GM21367 (cell line): ENCODE data around the gene FBXW2.
"Not testable (repeated sequence)": the region's sequence is repeated elsewhere in the genome, so short reads cannot be mapped to it uniquely, and the experiment has no call there.

ENCODE experiments used
- ATAC-seq: cut with Tn5 transposase; IDR thresholded peaks from one replicate; pipeline ENCODE4 v1.9.1; 2021; ENCODE audit not compliant: unreplicated experiment

The FBXW2 gene, protein sequence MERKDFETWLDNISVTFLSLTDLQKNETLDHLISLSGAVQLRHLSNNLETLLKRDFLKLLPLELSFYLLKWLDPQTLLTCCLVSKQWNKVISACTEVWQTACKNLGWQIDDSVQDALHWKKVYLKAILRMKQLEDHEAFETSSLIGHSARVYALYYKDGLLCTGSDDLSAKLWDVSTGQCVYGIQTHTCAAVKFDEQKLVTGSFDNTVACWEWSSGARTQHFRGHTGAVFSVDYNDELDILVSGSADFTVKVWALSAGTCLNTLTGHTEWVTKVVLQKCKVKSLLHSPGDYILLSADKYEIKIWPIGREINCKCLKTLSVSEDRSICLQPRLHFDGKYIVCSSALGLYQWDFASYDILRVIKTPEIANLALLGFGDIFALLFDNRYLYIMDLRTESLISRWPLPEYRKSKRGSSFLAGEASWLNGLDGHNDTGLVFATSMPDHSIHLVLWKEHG

DNA sequence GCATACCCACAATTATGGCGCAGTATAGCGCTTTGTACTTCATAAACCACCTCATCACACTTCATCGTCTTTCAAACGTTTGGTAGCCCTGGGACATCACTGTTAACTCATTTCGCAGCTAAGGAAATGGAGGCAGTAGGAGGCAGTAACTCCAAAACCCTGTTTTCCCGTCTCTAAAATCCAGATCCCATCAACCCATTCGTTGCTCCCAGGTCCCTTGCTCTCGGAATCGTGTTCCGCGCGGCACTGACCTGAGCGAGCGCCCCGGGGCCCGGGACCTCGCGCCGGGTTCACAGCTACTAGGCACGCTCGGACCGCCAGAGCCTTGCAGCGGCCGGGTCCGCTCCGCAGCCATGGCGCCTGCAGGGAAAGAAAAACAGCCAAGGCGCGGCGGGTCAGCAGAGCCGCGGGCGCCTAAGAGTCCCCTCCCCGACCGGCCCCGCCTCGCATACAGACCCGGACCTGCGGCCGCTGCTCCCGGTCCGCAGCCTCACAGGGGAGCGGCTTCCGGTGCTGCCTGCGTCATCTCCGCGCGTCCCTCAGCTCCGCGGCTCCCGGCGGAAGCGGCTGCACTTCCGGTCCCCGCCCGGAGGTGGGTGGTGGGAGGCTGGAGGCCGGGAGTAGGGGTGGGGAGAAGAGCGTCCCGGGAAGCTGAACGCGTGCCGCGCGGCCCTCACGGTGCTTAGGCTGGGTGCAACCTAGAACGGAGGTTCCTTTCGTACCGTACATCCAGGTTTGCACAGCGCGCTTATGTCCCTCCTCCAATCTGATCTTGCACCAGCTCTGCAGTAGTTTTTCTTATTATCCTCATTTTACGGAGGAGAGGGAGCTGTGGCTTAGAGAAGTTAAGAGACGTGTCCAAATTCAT, at the start of gene FBXW2:
Gene FBXW2 (minus strand): TSS at position 519 of the 868 bp plus-strand sequence. CDS start 5,158 bp downstream, outside the sequence.
- ATAC-seq: peak; percentile 87

DNA sequence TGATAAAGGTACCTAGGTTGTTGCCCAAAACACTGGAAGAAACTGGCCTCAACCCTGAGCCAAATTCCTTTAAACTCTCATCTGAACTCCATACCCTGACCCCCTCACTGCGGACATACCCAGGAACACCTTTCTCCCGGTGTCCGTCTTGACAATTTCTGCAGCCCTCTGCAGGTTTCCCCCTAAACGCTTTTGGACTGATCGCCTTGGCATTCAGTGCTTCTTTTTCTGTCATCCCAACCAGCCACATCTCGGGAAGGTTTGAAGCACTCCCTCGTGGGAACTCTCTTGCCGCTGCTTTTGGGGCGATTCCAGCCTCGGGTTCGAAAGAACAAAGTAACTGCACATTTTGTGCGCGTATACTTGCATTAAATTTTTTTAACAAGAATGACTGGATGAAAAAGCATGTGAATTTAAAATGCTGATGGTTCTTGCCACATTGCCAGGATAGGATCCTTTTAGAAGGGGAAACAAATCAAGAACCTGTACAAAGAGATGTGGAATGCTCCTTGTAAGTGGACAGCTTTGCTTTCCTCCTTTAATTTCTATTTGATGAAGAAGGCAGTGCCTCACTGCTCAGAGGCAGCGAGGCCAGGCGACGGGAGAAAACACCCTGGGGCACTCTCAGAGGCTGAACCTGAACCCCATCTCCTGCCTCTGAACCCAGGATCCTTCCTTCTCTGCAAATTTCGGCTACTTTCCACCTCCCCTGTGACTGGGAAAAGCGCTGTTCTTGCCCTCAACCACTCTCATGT, 48.9 kb upstream of the FBXW2 start:
- no peak for ATAC-seq

DNA sequence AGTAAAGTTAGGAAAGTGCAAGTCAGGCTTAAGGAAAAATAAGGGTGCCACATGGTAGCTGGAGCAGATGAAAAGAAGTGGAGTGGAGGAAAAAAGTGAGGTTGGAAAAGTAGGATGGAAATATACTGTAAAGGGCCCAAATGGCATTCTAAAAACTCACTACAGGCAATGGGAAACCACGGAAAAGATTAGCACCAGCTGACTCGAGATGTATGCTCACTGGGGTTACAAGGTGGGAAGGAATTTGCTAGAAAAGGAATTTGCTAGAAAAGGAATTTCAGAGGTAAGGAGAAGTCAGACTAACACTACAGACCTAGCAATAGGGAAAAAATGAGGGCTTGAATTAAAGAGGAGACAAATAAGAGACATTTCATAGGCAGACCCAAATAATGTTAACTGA, 45.9 kb upstream of the FBXW2 start:
- no peak for ATAC-seq

DNA sequence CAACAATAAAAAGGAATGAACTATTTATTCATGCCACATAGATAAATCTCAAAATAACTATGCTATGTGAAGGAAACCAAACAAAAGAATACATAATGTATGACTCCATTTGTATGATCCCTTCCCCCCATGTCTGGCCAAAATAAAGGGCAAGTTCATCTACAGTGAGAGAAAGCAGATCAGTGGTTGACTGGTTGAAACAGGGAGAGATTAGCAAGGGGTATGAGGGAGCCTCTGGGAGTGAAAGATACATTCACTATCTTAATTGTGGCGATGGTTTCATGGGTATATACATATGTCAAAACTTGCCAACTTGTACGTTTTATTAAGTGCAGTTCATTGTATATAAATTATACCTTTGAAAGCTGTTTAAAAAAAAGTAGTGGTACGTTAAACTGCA, 44.7 kb upstream of the FBXW2 start:
- ATAC-seq: no peak

DNA sequence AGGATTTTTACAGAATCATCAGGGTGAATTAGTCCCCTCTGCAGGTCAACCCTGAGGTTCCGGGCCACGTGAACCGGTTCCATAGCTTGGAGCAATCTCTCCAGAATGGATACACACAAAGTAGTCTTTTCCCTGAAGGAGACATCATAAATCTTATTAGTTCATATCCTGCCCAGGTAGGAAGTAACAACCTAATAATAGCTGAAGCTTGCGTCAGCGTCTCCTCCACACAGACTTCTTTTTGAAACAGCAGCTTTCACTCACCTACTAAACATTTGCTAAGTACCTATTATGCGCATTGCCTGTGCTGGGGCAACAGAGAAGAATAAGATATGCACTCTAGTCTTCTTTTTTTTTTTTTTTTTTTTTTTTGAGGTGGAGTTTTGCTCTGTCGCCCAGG, 40.1 kb upstream of the FBXW2 start:
- no peak for ATAC-seq

DNA sequence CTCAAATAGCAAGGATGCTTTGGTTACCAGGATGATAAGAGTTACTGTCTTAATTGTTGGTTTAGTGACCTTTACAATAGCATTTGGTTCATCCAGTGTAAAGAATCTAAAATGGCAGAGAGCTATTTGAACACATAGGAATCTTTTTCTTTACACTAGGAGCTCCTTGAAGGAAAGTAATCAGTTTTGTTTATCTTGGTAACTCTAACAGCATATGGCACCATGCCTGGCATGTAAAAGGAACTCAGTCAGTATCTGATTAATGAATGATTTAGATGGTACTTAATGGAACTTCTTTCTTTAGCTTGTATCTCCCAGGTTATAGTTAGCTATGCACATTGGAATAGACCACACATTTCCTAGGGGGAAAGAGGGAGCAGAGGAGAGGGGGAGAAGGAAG, 39.6 kb upstream of the FBXW2 start:
- ATAC-seq: no peak

DNA sequence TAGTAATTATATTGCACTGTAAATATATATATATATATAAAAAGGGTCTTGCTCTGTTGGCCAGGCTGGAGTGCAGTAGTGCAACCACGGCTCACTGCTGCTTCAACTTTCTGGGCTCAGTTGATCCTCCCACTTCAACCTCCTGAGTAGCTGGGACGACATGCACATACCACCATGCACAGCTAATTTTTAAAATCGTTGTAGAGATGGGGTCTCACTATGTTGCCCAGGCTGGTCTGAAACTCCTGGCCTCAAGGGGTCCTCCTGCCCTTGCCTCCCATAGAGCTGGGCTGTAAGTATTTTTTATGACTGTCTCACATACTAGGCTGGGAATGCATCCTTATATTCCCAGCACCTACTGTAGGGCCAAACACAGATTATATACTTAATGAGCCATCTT, 37.6 kb upstream of the FBXW2 start:
- ATAC-seq: no peak

DNA sequence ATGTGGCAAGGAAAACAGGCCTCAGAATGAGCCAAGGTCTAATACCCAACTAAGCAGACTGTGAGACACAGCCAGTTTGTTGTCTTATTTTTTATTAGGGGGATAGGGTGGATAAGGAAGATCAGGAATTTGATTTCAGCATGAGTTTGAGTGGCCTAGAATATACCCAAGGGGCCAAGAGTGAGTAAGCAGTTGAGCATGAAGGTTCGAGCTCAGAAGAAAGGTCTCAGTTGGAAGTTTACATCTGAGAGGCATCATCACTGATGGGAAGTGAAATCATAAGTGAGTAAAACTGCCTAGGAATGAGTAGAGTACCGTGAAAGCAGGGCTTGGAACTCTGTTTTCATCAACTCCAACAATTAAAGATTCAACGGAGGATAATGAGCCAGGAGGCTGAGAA, 36.9 kb upstream of the FBXW2 start:
- ATAC-seq: no peak

DNA sequence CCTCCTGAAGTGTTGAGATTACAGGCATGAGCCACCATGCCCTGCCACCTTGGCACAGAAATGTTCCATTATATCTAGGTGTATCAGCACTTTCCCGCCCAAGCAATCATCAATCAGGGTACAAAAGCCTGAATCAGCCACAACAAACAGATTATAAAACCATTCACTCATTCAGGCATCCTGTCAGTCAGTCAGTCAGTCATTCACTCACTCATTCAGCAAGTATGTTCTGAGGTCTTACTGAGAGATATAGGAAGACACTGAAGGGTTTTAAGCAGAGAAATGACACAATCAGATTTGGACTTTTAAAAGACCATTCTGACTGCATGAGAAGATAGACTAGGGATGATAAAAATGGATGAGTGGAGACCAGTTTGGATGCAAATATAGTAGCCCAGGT, 36.4 kb upstream of the FBXW2 start:
- no peak for ATAC-seq

DNA sequence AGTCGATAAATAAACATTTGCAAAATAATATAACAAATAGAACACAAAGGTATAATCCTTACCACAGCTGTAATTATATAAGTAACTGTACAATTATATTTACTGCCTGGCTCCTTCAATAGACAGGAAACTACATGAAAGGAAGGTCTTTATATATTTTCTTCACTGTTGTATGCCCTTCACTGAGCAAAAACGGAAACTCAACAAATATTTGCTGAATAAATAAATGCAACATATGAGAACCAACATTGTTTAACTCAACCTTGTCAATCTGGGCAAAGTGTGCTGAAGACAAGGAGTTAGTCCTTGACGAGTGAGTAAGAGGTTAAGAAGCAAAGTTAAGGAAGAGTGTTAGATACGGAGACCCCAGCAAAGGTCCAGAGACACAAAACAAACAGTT, 26.9 kb upstream of the FBXW2 start:
- ATAC-seq: no peak

DNA sequence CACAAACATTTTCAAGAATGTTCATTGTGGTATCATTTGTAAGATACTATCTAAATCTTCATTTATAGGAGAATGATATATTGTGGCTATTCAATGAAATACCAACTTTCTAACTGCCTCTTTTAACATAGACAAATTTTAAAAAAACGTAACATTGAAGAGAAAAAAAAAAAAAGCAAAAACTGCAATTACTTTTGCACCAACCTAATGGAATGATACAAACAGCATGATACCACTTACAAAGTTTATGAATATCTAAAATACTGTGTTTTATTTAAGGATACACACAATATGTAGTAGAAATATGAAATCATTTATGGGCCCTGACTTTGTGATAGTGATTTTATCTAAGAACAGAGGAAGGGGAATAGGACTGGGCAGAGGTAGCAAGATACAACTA, 25.4 kb upstream of the FBXW2 start:
- ATAC-seq: no peak

DNA sequence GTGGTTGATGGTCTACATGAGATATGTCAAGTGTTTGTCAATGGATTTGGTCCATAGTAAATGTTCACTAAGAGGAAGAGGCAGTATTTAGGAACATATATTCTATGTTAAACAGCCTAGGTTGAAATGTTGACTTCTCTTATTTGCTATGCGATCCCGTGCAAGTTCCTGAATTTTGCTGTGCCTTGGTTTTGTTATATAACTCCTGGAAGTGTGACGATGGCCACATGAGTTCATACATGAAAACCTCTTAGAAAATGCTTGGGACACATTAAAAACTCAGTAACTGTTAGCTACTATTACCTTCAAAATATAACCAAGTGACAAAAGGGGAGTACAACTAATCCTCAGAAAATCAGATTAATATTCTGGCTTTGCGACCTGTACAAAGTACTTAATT, 21.9 kb upstream of the FBXW2 start:
- ATAC-seq: no peak

DNA sequence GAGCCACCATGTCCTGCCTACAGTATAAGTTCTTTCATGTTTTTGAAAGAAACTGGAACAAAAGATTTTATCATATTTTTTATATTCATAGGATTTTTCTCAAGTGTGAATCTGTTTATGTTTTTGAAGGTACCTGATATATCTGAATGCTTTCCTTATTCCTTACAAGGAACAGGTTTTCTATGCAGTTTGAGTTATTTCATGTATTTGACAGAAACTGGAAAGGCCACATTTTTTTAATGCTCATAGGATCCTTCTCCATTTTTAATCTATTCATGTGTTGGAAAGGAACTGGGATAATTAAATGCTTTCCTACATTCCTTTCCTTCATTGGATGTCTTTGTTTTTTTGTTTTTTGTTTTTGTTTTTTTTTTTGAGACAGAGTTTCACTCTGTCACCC, 15.7 kb upstream of the FBXW2 start:
- no peak for ATAC-seq

DNA sequence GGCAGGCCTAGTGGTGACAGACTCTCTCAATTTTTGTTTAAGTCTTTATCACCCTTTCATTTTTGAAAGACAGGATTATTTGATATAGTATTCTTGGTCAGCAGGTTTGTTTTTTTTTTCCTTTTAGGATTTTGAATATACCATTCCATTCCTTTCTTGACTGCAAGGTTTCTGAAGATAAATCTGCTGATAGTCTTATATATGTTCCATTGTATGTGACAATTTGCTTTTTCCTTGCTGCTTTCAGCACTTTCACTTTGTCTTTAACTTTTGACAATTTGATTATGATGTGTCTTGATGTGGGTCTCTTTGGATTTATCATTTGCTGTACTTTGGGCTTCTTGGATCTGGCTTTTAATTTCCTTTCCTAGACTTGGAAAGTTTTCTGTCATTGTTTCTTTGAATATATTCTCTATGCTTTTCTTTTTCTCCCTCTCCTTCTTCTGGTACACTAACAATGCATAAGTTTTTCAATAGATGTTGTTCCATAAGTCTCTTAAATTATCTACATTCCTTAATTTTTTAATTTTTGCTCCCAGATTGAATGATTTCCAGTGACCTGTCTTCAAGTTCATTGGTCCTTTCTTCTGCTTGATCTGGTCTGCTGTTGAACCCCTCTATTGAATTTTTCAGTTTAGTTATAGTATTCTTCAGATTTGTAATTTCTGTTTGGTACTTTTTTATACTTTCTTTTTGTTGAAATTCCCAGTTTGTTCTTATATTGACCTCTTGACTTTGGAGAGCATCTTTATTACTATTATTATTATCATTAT, 14.6 kb upstream of the FBXW2 start:
- no peak for ATAC-seq

DNA sequence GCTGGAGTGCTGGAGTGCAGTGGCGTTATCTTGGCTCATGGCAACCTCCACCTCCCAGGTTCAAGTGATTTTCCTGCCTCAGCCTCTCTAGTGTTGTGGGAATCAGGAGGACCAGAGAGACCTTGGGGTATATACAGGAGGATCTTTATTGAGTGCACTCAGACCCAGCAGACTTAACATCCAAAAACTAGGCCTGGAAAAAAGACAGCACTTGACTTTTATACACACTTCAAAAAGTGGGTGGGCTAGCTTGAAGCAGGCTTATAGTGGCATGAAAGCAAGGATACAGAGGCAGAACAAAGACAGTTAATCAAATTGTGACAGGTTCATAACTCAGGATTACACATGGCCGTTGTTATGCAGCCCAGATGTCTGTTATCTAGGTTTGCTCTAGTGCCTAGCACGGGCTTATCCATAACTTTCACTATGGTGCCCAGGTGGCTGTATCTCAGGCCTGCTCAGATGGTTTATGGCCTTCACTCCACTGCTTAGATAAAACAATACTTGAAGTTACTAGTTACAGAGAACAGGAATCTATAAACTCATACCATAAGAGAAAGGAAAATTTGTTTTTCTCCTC, 11.7 kb upstream of the FBXW2 start:
- not testable (repeated sequence) for ATAC-seq

DNA sequence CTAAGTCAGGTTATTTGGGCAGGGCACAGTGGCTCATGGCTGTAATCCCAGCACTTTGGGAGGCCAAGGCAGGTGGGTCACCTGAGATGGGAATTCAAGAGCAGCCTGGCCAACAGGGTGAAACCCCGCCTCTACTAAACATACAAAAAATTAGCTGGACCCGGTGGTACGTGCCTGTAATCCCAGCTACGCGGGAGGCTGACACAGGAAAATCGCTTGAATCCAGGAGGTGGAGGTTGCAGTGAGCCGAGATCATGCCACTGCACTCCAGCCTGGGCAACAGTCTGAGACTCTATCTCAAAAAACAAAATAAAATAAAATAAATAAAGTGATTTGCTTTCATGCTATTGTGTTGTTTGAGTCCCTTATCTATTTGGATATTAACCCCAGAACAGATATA, 8.2 kb upstream of the FBXW2 start:
- no peak for ATAC-seq

DNA sequence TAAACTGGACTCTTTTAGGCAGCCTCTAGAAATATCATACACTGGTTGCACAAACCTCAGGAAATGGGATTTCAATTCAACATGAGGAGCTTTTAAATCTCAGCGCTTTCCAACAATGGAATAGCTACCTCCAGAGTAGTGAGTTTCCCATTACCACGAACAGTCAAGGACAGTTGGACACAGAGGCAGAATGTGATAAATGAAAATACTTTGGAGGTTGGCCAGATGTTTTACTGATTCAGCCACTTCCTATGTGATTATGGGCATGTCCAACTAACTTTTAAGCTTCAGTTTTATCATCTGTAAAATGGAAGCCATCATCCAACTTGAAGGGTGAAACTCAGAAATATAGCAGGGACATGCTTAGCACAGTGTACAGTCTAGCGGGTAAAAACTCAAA, 2.1 kb downstream of the FBXW2 start:
- no peak for ATAC-seq

DNA sequence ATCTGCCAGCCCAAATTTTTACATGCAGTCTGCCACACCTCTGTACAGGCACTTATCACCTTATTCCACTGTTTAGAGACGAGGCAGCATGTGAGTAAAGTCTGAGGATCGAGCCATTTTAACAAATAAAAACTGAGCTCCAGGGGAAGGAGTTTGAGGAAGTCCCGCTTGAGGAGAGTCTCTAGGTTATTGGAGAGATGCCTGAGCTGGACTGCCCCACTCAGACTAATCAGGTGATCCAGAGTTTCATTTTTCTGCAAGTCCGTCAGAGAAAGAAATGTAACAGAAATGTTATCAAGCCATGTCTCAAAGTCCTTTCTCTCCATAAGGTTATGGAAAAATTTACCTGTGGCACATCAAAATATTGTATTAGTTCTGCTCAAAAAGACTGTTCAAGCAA, 5.3 kb downstream of the FBXW2 start:
- ATAC-seq: no peak

DNA sequence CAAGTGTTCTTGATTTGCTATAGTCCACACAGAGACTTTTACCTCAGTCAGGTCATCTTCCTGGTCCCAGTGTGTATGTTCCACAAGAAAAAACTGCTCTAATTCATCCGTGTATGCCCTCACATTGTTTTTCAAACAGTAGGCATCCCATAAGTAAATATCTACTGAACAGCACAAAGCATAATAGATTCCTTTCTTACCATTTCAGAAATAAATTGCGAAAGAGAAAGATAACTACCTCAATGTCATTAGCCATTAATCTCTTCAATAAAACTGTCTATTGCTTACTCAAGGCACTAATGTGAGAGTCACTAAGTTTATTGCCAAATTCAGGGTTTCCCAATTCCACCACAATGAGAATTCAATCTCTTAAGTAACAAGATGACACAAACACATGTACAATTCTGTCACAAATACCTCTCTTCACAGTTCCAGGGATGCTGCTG, 9.6 kb downstream of the FBXW2 start:
- ATAC-seq: no peak

DNA sequence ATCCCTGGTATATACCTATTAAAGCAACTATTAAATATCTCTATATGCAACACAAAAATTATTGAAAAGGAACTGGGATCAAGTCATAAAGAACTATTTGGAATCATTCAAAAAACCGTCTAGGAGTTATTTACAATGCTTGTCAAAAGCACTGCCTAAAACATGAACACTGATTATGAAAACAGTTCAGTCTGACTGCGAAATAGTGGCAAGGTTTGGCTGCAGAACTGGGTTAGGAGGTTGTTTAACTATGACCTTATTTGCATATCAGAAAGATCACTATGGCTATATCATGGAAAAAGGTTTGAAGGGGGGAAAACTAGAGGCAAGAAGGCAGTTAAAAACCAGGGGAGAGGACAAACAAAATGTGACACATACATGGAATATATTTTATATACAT, 12.0 kb downstream of the FBXW2 start:
- ATAC-seq: no peak
